Loucy (cell line): ENCODE results near the gene C1GALT1.

Experiments used
- H2AFZ ChIP-seq: fragments of 200-600 bp; sonication (generic); 2 replicates; pipeline ENCODE4 v1.6.0; 2016; ENCODE audit warnings: antibody characterized with exemption, mild to moderate bottlenecking, low read length, moderate library complexity
- H3F3A ChIP-seq: fragments of 200-600 bp; 2 replicates; pipeline ENCODE4 v1.6.0; 2016; ENCODE audit warnings: antibody characterized with exemption, low read depth, mild to moderate bottlenecking
- H3K27me3 ChIP-seq: fragments of 200-600 bp; sonication (generic); 2 replicates; pipeline ENCODE4 v1.6.1; 2014; ENCODE audit warnings: low read length, mild to moderate bottlenecking; ENCODE audit not compliant: insufficient read depth, poor library complexity, severe bottlenecking
- H3K36me3 ChIP-seq: fragments of 200-600 bp; sonication (generic); 2 replicates; pipeline ENCODE4 v1.6.1; 2016; ENCODE audit warnings: low read length; ENCODE audit not compliant: insufficient read depth
- H3K4me1 ChIP-seq: fragments of 200-600 bp; sonication (generic); 2 replicates; pipeline ENCODE4 v1.5.1; 2014; ENCODE audit warnings: low read length, mild to moderate bottlenecking; ENCODE audit not compliant: insufficient read depth, poor library complexity, severe bottlenecking
- H3K4me2 ChIP-seq: fragments of 200-600 bp; sonication (generic); 2 replicates; pipeline ENCODE4 v1.6.0; 2014; ENCODE audit warnings: antibody characterized with exemption, low read length, low read depth, mild to moderate bottlenecking; ENCODE audit not compliant: poor library complexity, severe bottlenecking
- H3K4me3 ChIP-seq: fragments of 200-600 bp; sonication (generic); 2 replicates; pipeline ENCODE4 v1.5.1; 2014; ENCODE audit warnings: low read length, mild to moderate bottlenecking, mixed read lengths; ENCODE audit not compliant: poor library complexity, severe bottlenecking
- H3K79me2 ChIP-seq: fragments of 200-600 bp; sonication (generic); 2 replicates; pipeline ENCODE4 v1.6.1; 2014; ENCODE audit warnings: low read length; ENCODE audit not compliant: insufficient read depth
- H3K9ac ChIP-seq: fragments of 200-600 bp; sonication (generic); 2 replicates; pipeline ENCODE4 v1.6.0; 2014; ENCODE audit warnings: mild to moderate bottlenecking, low read depth, low read length, moderate library complexity; ENCODE audit not compliant: poor library complexity, severe bottlenecking
- H3K9me2 ChIP-seq: fragments of 200-600 bp; sonication (generic); replicated peaks from 2 replicates; pipeline ENCODE4 v1.6.1; 2016; ENCODE audit warnings: low read depth, low read length, mixed read lengths
- H3K9me3 ChIP-seq: fragments of 200-600 bp; sonication (generic); 2 replicates; pipeline ENCODE4 v1.6.1; 2014; ENCODE audit warnings: mild to moderate bottlenecking, antibody characterized with exemption, low read length, low read depth; ENCODE audit not compliant: insufficient read depth
- H4K20me1 ChIP-seq: fragments of 200-600 bp; sonication (generic); 2 replicates; pipeline ENCODE4 v1.6.0; 2014; ENCODE audit warnings: antibody characterized with exemption, low read length, mild to moderate bottlenecking; ENCODE audit not compliant: insufficient read depth, poor library complexity, severe bottlenecking
- CTCF ChIP-seq: fragments of 200-600 bp; sonication (generic); conservative IDR thresholded peaks from 2 replicates; pipeline ENCODE4 v1.5.1; 2014; ENCODE audit warnings: mild to moderate bottlenecking, antibody characterized with exemption, low read length
- EZH2phosphoT487 ChIP-seq: fragments of 200-600 bp; IDR thresholded peaks from 2 replicates; pipeline ENCODE4 v1.6.1; 2018; ENCODE audit warnings: antibody characterized with exemption, mild to moderate bottlenecking, moderate library complexity, borderline replicate concordance

C1GALT1 gene

GRCh38 chr7:7176406-7177043 lies 5.8 kb upstream of the C1GALT1 start:
- no peaks in the 10 kb centered on the region for H4K20me1 ChIP-seq
- H3K9me2 ChIP-seq = no peaks in the 10 kb centered on the region
- H3F3A ChIP-seq = no peaks in the 10 kb centered on the region
- H3K27me3 ChIP-seq = no peaks in the 10 kb centered on the region
- H2AFZ ChIP-seq = no peak overlapping the region
- H3K4me3 ChIP-seq = no peak overlapping the region
- H3K79me2 ChIP-seq = no peaks in the 10 kb centered on the region
- no peak for TF ChIP-seq EZH2phosphoT487
- no peak for TF ChIP-seq CTCF
- peaks cover 19% of the 10 kb centered on the region for H3K4me1 ChIP-seq
- no peak overlapping the region for H3K4me2 ChIP-seq
- H3K9me3 ChIP-seq = peaks cover 7% of the 10 kb centered on the region; the same call in 1 of the 2 replicates
- H3K36me3 ChIP-seq = no peaks in the 10 kb centered on the region
- H3K9ac ChIP-seq = peak overlapping the region; percentile 12

GRCh38 chr7:7177044-7177517 lies 5.3 kb upstream of the C1GALT1 start:
- no peak overlapping the region for H2AFZ ChIP-seq
- H3F3A ChIP-seq = peaks cover 4% of the 10 kb centered on the region; the same call in 1 of the 2 replicates
- H3K9me2 ChIP-seq = no peaks in the 10 kb centered on the region
- no peak overlapping the region for H3K4me3 ChIP-seq
- peaks cover 20% of the 10 kb centered on the region for H3K4me1 ChIP-seq
- H4K20me1 ChIP-seq = no peaks in the 10 kb centered on the region
- H3K79me2 ChIP-seq = no peaks in the 10 kb centered on the region
- H3K9me3 ChIP-seq = peaks cover 6% of the 10 kb centered on the region; the same call in 1 of the 2 replicates
- TF ChIP-seq CTCF = no peak
- TF ChIP-seq EZH2phosphoT487 = no peak
- no peak overlapping the region for H3K4me2 ChIP-seq
- no peak overlapping the region for H3K9ac ChIP-seq
- H3K27me3 ChIP-seq = no peaks in the 10 kb centered on the region
- H3K36me3 ChIP-seq = no peaks in the 10 kb centered on the region

- no peak overlapping the region for H3K9ac ChIP-seq
- no peak overlapping the region for H3K4me3 ChIP-seq
- H4K20me1 ChIP-seq = peaks cover 3% of the 10 kb centered on the region
- H3K4me2 ChIP-seq = no peak overlapping the region
- no peak overlapping the region for H2AFZ ChIP-seq
- H3K4me1 ChIP-seq = peaks cover 20% of the 10 kb centered on the region
- peaks cover 4% of the 10 kb centered on the region; the same call in 1 of the 2 replicates for H3F3A ChIP-seq
- H3K36me3 ChIP-seq = no peaks in the 10 kb centered on the region
- H3K9me2 ChIP-seq = no peaks in the 10 kb centered on the region
- no peaks in the 10 kb centered on the region for H3K9me3 ChIP-seq
- H3K79me2 ChIP-seq = peaks cover 4% of the 10 kb centered on the region; the same call in 1 of the 2 replicates
- H3K27me3 ChIP-seq = no peaks in the 10 kb centered on the region
- no peak for TF ChIP-seq EZH2phosphoT487
- TF ChIP-seq CTCF = no peak
These were observed 4.3 kb upstream of the C1GALT1 start for GRCh38 chr7:7178081-7178480.
